Panc1 (cell line): ENCODE measurements around the gene ALDH3A1.

ENCODE experiments used
- POLR2AphosphoS5 ChIP-seq: IDR thresholded peaks from 2 replicates; pipeline ENCODE4 v1.6.1; 2012; ENCODE audit warnings: mild to moderate bottlenecking, low read depth, low read length, moderate library complexity
- SIN3A ChIP-seq: IDR thresholded peaks from 2 replicates; pipeline ENCODE4 v1.6.1; 2012; ENCODE audit warnings: low read depth, mild to moderate bottlenecking, low read length, moderate library complexity, borderline replicate concordance; ENCODE audit not compliant: insufficient read depth
- TCF7L2 ChIP-seq: IDR thresholded peaks from 2 replicates; pipeline ENCODE4 v1.6.1; 2011; ENCODE audit warnings: mild to moderate bottlenecking, low read depth, low read length, inconsistent platforms
- TF ChIP-seq, protein P1 (sequence below): fragments of 450-650 bp; IDR thresholded peaks from 2 replicates; pipeline ENCODE4 v1.5.1; 2017; ENCODE audit warnings: mild to moderate bottlenecking
- TF ChIP-seq, protein P2 (sequence below), 2 experiments: IDR thresholded peaks; 2 replicates each; pipeline ENCODE4 v1.6.1; 2011 to 2012; ENCODE audit warnings: low read depth in 2 of 2, control low read depth in 1 of 2, low read length in 1 of 2, mild to moderate bottlenecking in 1 of 2, moderate library complexity in 1 of 2; ENCODE audit not compliant: insufficient read depth in 1 of 2

- TF ChIP-seq, protein P1, sequence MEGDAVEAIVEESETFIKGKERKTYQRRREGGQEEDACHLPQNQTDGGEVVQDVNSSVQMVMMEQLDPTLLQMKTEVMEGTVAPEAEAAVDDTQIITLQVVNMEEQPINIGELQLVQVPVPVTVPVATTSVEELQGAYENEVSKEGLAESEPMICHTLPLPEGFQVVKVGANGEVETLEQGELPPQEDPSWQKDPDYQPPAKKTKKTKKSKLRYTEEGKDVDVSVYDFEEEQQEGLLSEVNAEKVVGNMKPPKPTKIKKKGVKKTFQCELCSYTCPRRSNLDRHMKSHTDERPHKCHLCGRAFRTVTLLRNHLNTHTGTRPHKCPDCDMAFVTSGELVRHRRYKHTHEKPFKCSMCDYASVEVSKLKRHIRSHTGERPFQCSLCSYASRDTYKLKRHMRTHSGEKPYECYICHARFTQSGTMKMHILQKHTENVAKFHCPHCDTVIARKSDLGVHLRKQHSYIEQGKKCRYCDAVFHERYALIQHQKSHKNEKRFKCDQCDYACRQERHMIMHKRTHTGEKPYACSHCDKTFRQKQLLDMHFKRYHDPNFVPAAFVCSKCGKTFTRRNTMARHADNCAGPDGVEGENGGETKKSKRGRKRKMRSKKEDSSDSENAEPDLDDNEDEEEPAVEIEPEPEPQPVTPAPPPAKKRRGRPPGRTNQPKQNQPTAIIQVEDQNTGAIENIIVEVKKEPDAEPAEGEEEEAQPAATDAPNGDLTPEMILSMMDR, result no peak
- TF ChIP-seq SIN3A (no peak), TCF7L2 (no peak), POLR2AphosphoS5 (no peak)
- TF ChIP-seq, protein P2, sequence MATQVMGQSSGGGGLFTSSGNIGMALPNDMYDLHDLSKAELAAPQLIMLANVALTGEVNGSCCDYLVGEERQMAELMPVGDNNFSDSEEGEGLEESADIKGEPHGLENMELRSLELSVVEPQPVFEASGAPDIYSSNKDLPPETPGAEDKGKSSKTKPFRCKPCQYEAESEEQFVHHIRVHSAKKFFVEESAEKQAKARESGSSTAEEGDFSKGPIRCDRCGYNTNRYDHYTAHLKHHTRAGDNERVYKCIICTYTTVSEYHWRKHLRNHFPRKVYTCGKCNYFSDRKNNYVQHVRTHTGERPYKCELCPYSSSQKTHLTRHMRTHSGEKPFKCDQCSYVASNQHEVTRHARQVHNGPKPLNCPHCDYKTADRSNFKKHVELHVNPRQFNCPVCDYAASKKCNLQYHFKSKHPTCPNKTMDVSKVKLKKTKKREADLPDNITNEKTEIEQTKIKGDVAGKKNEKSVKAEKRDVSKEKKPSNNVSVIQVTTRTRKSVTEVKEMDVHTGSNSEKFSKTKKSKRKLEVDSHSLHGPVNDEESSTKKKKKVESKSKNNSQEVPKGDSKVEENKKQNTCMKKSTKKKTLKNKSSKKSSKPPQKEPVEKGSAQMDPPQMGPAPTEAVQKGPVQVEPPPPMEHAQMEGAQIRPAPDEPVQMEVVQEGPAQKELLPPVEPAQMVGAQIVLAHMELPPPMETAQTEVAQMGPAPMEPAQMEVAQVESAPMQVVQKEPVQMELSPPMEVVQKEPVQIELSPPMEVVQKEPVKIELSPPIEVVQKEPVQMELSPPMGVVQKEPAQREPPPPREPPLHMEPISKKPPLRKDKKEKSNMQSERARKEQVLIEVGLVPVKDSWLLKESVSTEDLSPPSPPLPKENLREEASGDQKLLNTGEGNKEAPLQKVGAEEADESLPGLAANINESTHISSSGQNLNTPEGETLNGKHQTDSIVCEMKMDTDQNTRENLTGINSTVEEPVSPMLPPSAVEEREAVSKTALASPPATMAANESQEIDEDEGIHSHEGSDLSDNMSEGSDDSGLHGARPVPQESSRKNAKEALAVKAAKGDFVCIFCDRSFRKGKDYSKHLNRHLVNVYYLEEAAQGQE (IDR thresholded peaks at IDR 0.05; ENCODE audit: insufficient read depth in 1 of 2, low read depth in 2 of 2, low read length in 1 of 2), result no peak
These were observed 28.0 kb downstream of the ALDH3A1 start for GRCh38 chr17:19720210-19720475.
